Astrocyte (in vitro differentiated cells and primary cell): ENCODE measurements around the gene TMPRSS3.

ENCODE experiments used
- EZH2 ChIP-seq: IDR thresholded peaks from 2 replicates; pipeline ENCODE4 v1.6.1; 2012; ENCODE audit warnings: mild to moderate bottlenecking, low read length, inconsistent platforms; ENCODE audit not compliant: insufficient read depth
- TF ChIP-seq, protein P1 (sequence below): IDR thresholded peaks from 2 replicates; pipeline ENCODE4 v1.5.1; 2011; ENCODE audit warnings: low read depth, mild to moderate bottlenecking, inconsistent platforms, low read length, moderate library complexity; ENCODE audit not compliant: insufficient read depth

DNA sequence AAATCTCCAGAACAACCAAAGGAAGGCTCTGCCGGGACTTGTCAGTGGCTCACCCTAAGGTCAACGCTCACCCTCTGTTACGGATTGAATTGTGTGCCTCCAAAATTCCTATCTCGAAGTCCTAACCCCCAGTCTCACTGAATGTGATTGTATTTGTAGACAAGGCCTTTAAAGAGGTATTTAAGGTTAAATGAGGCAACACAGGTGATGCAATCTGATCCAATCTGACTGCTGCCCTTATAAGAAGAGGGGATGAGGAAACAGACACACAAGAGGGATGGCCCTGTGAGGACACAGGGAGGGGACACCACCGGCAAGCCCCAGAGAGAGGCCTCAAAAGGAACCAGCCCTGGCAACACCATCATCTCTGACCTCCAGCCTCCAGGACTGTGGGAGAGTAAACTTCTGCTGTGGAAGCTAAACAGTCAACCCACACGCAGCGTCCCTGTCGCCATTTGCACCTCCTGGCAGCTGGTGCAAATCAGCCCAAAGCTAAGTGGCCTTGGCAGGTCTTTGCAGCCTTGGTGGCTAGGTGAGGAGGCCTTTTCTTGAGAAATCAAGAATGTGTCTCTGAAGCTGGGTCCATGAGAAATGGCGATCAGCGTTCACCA lies 32.1 kb upstream of the TMPRSS3 start:
- TF ChIP-seq, protein P1, sequence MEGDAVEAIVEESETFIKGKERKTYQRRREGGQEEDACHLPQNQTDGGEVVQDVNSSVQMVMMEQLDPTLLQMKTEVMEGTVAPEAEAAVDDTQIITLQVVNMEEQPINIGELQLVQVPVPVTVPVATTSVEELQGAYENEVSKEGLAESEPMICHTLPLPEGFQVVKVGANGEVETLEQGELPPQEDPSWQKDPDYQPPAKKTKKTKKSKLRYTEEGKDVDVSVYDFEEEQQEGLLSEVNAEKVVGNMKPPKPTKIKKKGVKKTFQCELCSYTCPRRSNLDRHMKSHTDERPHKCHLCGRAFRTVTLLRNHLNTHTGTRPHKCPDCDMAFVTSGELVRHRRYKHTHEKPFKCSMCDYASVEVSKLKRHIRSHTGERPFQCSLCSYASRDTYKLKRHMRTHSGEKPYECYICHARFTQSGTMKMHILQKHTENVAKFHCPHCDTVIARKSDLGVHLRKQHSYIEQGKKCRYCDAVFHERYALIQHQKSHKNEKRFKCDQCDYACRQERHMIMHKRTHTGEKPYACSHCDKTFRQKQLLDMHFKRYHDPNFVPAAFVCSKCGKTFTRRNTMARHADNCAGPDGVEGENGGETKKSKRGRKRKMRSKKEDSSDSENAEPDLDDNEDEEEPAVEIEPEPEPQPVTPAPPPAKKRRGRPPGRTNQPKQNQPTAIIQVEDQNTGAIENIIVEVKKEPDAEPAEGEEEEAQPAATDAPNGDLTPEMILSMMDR: no peak
- no peak for TF ChIP-seq EZH2
